Glomerular visceral epithelial cell (primary cell): ENCODE results near the gene CSKMT.
"Not testable (repeated sequence)": the region's sequence is repeated elsewhere in the genome, so short reads cannot be mapped to it uniquely, and the experiment has no call there.

ENCODE experiments used
- DNase-seq: peaks from one replicate; pipeline ENCODE4 v3.0.0-alpha.2; 2016; ENCODE audit errors: extremely low spot score

The CSKMT gene

DNA sequence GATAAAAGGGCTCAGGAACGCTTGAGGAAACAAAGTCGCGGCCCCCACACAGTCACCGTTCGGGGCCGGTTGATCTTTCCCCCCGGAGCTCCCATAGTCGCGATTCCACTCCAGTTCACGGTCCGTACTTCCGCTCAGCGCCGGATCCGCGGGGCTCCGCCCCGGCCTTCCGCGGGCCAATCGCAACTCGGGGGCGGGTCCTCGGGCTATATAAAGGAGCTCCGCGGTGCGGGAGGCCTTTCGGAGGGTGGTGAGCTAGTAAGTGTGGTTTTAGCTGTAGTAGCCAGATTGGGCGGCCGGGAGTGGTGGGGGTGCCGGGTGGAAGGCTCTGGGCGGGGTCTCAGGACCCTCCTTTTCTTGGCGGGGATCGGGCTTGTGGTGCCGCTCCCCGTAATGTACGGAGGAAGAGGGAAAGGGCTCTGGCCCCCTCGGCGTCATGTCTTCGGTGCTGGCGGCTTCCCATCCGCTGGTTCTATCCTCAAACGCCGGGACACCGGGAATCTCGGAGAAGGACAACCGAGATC is at the start of gene CSKMT, which contains the start of gene C11orf98:
TSS of gene CSKMT (plus strand) at position 238 of the 524 bp plus-strand sequence. CDS start 568 bp downstream, outside the sequence.
TSS of gene C11orf98 (minus strand) at position 136 of the 524 bp plus-strand sequence. CDS start at position 95, 41 bp downstream.
- DNase-seq, result peak; percentile 96

- no peak for DNase-seq
Measured at GRCh38 chr11:62615521-62615920, 49.6 kb upstream of the CSKMT start.

DNA sequence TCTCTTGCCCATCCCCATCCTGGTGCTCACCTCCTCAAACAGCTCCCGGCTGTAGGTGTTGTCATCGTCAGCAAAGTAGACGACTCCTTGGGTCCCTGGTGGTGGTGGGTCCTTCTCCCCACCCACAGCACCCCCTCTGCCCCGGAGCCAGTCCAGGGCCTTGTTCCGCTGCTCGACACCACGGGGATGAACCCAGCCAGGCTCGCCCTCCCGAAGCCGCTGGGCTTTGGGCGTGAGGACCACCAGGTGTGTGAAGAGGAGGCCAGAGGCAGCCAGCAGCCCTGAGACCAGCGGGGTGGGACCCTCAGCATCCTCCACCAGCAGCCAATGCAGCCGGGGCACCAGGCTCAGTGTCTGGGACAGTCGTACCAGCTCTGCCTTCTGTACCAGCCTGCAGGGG is 48.2 kb upstream of the CSKMT start:
- DNase-seq, result not testable (repeated sequence)

- no peak for DNase-seq
Measured at GRCh38 chr11:62621027-62621566, 44.0 kb upstream of the CSKMT start.

DNA sequence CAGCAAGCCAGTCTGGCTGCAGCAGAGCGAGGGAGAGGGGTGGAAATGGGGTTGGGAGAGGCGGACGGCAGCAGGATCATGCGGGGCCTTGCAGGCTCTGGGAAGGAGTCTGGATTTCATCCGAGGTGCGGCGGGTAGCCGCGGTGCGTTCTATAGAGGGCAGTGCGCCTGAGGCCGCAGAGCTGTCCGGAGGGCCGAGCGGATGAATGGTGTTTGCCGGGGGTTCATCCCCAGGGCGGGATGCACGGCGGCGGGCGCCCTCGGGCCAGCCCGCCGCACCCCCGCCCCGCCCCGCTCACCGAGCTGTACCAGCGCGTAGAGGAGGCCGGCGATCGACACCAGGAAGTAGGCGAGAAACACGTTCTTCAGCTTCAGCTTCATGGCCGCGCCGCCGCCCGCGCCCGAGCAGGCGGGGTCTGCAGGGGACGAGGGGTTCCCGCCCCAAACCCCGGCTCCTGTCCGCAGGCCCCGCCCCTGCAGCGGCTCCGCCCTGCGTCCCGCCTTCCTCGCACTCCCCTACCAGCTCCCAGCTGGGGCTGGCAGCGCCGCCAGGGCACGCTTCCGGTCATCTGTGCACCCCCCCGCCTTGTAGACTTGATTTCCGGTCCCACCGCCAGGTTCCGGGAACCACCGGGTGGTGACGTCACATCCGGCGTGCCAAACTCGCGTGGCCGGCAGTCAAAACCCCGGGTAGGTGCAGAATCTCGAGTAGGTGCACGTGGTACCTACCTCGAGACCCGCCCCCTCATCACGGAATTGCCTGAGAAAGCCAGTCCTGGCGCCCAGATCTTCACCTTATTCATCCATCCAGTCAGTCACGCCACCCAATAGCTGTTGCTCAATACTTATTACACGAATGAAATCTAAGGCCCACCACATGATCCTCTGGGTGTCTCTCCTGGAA is 43.3 kb upstream of the CSKMT start, which contains the start of gene B3GAT3:
TSS of gene B3GAT3 (minus strand) at position 420 of the 904 bp plus-strand sequence. CDS start at position 381, 39 bp downstream.
- peak; percentile 99 for DNase-seq

- DNase-seq, result no peak
Measured at GRCh38 chr11:62622476-62623089, 42.5 kb upstream of the CSKMT start.

GRCh38 chr11:62627713-62628112 is 37.4 kb upstream of the CSKMT start:
- DNase-seq, result no peak

- DNase-seq, result no peak
Measured at GRCh38 chr11:62632492-62632891, 32.6 kb upstream of the CSKMT start.

DNA sequence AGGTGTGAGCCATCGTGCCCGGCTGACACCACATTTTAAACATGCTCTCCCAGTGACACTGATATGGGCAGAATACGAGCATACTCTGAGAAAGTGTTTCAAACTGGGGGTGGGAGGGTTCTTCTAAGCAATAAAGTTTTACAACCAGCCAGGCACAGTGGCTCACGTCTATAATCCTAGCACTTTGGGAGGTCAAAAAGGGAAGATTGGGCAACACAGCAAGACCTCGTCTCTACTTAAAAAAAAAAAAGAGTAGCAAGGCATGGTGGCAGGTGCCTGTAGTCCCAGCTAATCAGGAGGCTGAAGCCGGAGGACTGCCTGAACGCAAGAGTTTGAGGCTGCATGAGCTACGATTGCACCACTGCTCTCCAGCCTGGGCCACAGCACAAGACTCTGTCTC is 20.9 kb upstream of the CSKMT start:
- DNase-seq, result no peak

DNA sequence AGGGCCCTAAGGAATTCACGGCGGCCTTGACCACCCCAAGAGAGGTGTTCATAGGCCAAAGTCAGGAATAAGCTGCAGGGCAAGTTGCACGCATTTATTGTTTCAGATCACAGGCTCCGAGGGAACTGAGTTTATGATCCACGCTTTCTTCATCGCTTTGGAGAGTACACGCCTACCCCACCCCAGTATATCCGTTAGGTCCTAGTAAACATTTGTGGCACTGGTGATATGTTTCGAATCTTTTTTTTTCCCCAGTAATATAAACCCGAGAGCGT is 19.5 kb upstream of the CSKMT start:
- DNase-seq, result no peak

GRCh38 chr11:62645946-62646824 is 18.9 kb upstream of the CSKMT start, which contains the start of gene GANAB:
Gene GANAB (minus strand): TSS chr11:62646613. CDS start chr11:62646599, 14 bp downstream.
- DNase-seq, result peak; percentile 97

DNA sequence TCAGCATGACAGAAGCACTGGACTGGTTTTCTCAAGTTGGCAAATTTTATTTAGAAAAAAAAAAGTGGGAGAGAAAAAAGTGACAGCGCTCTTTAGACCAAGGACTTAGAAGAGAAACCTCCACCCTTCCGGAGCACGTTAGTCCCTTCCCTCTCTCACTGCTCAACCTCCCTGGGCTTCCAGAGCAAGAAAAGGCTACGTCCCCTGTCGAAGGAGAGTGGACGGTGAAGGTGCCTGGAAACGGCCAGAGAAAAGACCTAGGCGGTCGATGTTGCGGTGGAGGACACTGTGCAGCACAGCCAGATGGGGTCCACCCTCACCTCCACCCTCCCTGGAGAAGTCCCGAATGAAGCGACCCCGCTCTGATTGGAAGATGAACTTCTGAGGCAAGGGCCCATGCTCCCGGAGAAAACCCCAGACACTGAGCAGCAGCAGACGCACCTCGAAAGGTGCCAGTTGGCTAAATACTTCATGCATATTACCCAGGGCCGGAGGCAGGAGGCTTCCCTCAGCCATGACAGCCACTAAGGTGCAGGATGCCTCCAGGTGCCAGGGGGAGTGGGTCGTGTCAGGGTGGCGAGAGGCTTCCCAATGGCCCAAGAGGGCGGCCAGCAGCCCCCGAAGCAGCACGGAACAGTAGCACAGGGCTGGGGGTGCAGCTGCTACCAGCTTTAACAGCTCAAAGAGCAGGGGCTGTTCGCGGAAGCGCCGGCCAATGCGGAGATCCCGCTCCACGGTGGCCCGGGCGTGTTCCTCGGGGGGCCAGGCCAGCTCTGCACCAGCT is 18.1 kb upstream of the CSKMT start:
- no peak for DNase-seq

GRCh38 chr11:62647609-62648005 is 17.5 kb upstream of the CSKMT start:
- no peak for DNase-seq

DNA sequence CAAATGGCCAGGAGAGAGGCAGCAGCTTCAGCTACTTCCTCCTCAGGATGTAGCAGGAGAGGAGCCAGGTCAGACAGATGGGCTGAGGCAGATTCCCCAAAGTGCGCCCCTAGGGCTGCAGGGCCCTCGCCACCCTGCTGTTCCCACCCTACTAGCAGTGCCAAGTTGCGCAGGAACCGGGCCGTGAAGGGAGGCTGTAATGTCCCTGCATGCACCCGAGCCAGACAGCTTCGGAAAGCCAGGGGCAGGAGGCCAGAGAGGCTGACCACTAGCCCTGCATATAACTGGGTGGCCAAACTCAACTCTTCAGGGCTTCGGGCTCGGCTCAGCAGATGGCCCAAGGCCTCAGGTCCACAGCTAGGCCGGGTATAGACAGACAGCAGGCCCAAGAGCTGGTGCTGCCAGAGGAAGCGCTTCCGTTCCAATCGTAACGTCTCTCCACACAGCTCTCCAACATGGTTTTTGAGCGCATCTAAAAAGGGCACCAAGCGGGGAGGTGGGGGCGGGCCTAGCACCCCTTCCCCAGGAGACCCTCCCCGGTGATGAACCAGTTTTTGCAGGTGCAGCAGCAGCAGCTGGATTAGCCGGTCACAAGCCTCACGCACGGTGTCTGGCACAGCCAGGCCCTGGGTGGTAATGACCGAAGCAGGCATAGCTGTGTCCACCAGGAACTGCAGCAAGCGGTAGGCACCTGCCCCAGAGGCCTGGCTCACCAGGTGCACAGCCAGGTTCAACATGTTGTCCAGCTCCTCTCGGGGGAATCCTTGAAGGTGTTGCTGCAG is 16.7 kb upstream of the CSKMT start:
- no peak for DNase-seq

DNA sequence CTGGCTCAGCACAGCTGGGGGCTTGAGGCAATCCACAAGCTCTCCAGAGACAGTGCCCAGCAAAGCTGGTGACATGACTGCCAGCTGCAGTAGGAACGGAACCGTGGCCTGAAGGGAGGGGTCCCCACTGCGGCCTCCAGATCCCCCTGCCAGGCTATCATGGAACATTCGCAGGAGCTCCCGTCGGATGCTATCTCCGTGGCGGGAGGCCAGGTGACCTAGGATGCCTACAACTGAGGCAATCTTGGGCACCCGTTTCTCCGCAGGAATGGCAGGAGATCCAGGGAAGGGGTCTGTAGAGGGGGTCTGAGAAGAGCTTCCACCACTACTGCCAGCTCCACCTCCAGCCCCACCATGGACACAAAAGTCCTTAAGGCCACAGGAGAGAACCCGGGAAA is 16.1 kb upstream of the CSKMT start:
- DNase-seq, result no peak

- no peak for DNase-seq
Measured at GRCh38 chr11:62649486-62649885, 15.6 kb upstream of the CSKMT start.

GRCh38 chr11:62650283-62650682 is 14.8 kb upstream of the CSKMT start:
- not testable (repeated sequence) for DNase-seq

DNA sequence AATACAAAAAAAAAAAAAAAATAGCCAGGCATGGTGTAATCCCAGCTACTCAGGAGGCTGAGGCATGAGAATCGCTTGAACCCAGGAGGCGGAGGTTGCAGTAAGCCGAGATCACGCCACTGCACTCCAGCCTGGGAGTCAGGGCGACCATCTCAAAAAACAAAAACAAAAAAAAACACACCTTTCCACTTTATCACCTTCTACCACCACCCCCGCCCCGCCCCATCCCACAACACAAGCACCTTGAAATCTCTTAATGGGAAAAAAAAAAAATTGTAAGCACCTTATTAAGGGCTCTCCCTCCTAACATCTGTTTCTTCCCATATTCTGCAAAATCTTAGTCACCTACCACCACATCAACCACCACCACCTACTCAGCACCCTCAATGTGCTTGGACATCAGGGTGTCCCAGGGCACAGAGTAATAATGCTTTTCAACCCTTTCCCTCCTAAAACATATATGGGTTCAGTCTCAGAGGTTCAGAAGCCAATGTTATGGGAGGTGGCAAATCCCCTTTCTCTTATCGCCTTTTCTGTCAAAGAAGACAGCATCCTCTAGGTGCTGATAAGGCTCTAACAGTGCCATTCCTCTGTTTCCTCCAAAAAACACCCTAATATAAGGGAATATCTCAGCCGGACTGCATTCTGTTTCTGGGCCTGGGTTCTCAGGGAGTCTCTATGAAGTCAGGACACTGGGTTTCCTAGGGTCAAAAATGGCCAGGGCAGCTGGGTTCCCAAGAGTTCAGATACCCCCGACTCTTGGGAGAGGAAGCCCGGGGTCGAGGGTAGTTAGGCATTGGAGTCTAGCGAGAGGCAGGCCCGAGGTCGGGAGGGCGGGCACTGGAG is 12.7 kb upstream of the CSKMT start:
- DNase-seq, result no peak

GRCh38 chr11:62654297-62654696 is 10.8 kb upstream of the CSKMT start:
- DNase-seq, result no peak
